Measurements from ENCODE around the gene MGAT3.

MGAT3 gene

DNA sequence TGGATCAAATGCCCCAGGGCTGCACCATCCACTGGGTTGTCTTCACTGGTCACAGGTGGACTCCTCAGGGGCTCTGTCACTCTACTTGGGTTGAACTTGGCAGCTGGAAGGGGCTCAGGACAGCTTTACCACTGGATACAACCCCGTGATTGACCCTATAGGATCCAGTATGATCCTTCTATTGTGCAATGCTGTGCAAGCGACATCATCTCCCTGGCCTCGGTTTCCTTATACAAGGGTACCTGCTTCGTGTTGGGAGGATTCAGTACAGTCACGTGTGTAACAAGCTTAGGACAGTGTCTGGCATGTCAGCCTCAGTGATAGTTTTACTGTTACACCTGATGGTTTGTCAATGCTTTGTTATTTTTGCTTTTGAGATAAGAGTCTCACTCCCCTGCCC, 24.8 kb downstream of the MGAT3 start:
- H3K36me3 ChIP-seq (ENCODE audit: control insufficient read depth, insufficient read depth, low read length), result no peaks in the 10 kb centered on the region
- H3K4me3 ChIP-seq (ENCODE audit: low read length), result no peak overlapping the region
- no peak overlapping the region for H3K27ac ChIP-seq (ENCODE audit: low read depth, low read length)
- H3K9ac ChIP-seq (ENCODE audit: low read length), result no peak overlapping the region
- no peaks in the 10 kb centered on the region for H3K27me3 ChIP-seq (ENCODE audit: control insufficient read depth, insufficient read depth, low read length)
- H3K4me1 ChIP-seq (ENCODE audit: control insufficient read depth, insufficient read depth, low read length), result no peaks in the 10 kb centered on the region

GRCh38 chr22:39482768-39483167, 26.0 kb downstream of the MGAT3 start:
- Histone ChIP-seq H3K9ac (ENCODE audit: low read length) (no peak overlapping the region), H3K27ac (ENCODE audit: low read depth, low read length) (no peak overlapping the region)

GRCh38 chr22:39486951-39487825, 30.4 kb downstream of the MGAT3 start:
- H3K27ac ChIP-seq (ENCODE audit: low read depth, low read length), result no peak overlapping the region
- H3K4me1 ChIP-seq (ENCODE audit: control insufficient read depth, insufficient read depth, low read length), result no peaks in the 10 kb centered on the region
- H3K4me3 ChIP-seq (ENCODE audit: low read length), result no peak overlapping the region
- no peak overlapping the region for H3K9ac ChIP-seq (ENCODE audit: low read length)
- no peaks in the 10 kb centered on the region for H3K36me3 ChIP-seq (ENCODE audit: control insufficient read depth, insufficient read depth, low read length)
- no peaks in the 10 kb centered on the region for H3K27me3 ChIP-seq (ENCODE audit: control insufficient read depth, insufficient read depth, low read length)

More at GRCh38 chr22:39482768-39483167, 26.0 kb downstream of the MGAT3 start:
- no peaks in the 10 kb centered on the region for H3K4me1 ChIP-seq (ENCODE audit: control insufficient read depth, insufficient read depth, low read length)
- H3K27me3 ChIP-seq (ENCODE audit: control insufficient read depth, insufficient read depth, low read length), result no peaks in the 10 kb centered on the region
- H3K4me3 ChIP-seq (ENCODE audit: low read length), result no peak overlapping the region
- H3K36me3 ChIP-seq (ENCODE audit: control insufficient read depth, insufficient read depth, low read length), result no peaks in the 10 kb centered on the region

GRCh38 chr22:39487826-39488520, 31.2 kb downstream of the MGAT3 start:
- Histone ChIP-seq H3K27ac (ENCODE audit: low read depth, low read length) (no peak overlapping the region), H3K4me1 (ENCODE audit: control insufficient read depth, insufficient read depth, low read length) (no peaks in the 10 kb centered on the region), H3K27me3 (ENCODE audit: control insufficient read depth, insufficient read depth, low read length) (no peaks in the 10 kb centered on the region), H3K4me3 (ENCODE audit: low read length) (no peak overlapping the region), H3K9ac (ENCODE audit: low read length) (no peak overlapping the region), H3K36me3 (ENCODE audit: control insufficient read depth, insufficient read depth, low read length) (no peaks in the 10 kb centered on the region)

DNA sequence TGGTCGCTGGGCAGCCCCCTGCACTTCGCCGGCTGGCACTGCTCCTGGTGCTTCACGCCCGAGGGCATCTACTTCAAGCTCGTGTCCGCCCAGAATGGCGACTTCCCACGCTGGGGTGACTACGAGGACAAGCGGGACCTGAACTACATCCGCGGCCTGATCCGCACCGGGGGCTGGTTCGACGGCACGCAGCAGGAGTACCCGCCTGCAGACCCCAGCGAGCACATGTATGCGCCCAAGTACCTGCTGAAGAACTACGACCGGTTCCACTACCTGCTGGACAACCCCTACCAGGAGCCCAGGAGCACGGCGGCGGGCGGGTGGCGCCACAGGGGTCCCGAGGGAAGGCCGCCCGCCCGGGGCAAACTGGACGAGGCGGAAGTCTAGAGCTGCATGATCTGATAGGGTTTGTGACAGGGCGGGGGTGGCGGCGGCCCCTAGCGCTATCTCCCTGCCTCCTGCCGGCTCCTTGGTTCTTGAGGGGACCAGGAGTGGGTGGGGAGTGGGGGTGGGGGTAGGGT, 31.8 kb downstream of the MGAT3 start:
- H3K9ac ChIP-seq (ENCODE audit: low read length), result no peak overlapping the region
- H3K36me3 ChIP-seq (ENCODE audit: control insufficient read depth, insufficient read depth, low read length), result no peaks in the 10 kb centered on the region
- H3K27me3 ChIP-seq (ENCODE audit: control insufficient read depth, insufficient read depth, low read length), result no peaks in the 10 kb centered on the region
- no peaks in the 10 kb centered on the region for H3K4me1 ChIP-seq (ENCODE audit: control insufficient read depth, insufficient read depth, low read length)
- no peak overlapping the region for H3K27ac ChIP-seq (ENCODE audit: low read depth, low read length)
- H3K4me3 ChIP-seq (ENCODE audit: low read length), result no peak overlapping the region

GRCh38 chr22:39489094-39490068, 32.6 kb downstream of the MGAT3 start:
- H3K4me1 ChIP-seq (ENCODE audit: control insufficient read depth, insufficient read depth, low read length), result no peaks in the 10 kb centered on the region
- no peak overlapping the region for H3K27ac ChIP-seq (ENCODE audit: low read depth, low read length)
- H3K27me3 ChIP-seq (ENCODE audit: control insufficient read depth, insufficient read depth, low read length), result no peaks in the 10 kb centered on the region
- no peak overlapping the region for H3K9ac ChIP-seq (ENCODE audit: low read length)
- no peaks in the 10 kb centered on the region for H3K36me3 ChIP-seq (ENCODE audit: control insufficient read depth, insufficient read depth, low read length)
- no peak overlapping the region for H3K4me3 ChIP-seq (ENCODE audit: low read length)

- H3K9ac ChIP-seq (ENCODE audit: low read length), result no peak overlapping the region
- no peaks in the 10 kb centered on the region for H3K36me3 ChIP-seq (ENCODE audit: control insufficient read depth, insufficient read depth, low read length)
- H3K4me1 ChIP-seq (ENCODE audit: control insufficient read depth, insufficient read depth, low read length), result no peaks in the 10 kb centered on the region
- no peak overlapping the region for H3K27ac ChIP-seq (ENCODE audit: low read depth, low read length)
- no peak overlapping the region for H3K4me3 ChIP-seq (ENCODE audit: low read length)
- no peaks in the 10 kb centered on the region for H3K27me3 ChIP-seq (ENCODE audit: control insufficient read depth, insufficient read depth, low read length)
Observed at GRCh38 chr22:39490135-39490798, 33.5 kb downstream of the MGAT3 start.

DNA sequence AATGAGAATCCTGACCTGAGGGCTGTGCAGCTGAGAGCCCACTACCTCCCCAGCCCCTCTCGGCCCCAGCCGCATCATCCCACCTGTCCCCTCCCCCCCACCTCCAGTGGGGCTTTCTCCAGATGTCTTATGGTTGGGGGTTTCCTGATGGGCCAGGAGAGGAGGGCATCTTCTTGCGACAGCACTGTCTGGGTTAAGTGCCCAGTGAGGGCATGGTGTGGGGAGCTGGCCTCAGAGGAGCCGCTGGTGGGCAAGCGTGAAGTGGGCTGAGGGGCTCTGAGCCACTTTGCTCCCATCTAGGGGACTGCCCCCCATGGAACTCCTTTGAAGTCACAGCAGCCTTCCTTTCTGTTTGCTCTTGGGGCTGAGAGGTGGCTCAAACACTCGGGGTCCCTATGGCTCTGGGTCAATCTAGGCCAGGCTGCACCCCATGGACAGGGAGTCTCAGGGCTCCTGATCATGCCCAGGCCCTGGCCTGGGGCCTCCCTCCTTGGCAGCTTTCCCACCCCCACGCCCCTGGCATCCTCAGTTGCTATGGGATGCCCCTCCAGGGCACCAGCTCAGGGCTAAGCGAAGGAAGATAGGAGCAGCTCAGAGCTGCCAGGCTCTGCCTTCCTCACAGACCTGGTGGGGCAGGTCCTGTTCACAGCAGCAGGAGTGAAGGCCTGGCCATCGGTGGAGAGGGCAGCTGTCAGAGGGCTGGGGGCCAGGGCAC, 34.3 kb downstream of the MGAT3 start:
- no peaks in the 10 kb centered on the region for H3K27me3 ChIP-seq (ENCODE audit: control insufficient read depth, insufficient read depth, low read length)
- H3K4me1 ChIP-seq (ENCODE audit: control insufficient read depth, insufficient read depth, low read length), result no peaks in the 10 kb centered on the region
- H3K4me3 ChIP-seq (ENCODE audit: low read length), result no peak overlapping the region
- H3K27ac ChIP-seq (ENCODE audit: low read depth, low read length), result no peak overlapping the region
- H3K36me3 ChIP-seq (ENCODE audit: control insufficient read depth, insufficient read depth, low read length), result no peaks in the 10 kb centered on the region
- H3K9ac ChIP-seq (ENCODE audit: low read length), result no peak overlapping the region

DNA sequence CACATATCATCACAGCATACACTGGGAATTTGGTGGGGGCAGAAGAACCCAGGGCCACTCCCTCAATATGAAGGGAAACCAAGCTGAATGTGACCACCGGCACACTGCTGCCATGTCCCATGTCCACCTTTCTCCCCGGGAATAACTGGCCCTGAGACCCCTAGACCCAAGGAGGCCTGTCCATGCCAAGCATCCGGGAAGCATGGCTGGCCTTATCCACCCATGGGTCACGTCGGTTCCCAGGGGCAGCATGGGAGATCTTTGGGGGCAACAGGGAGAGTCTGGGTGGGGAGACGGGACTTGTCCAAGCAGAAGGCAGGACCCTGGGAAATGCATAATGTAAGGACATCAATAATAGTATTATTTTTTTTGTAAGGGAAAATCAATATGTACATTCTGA, 34.9 kb downstream of the MGAT3 start:
- Histone ChIP-seq H3K4me3 (ENCODE audit: low read length) (no peak overlapping the region), H3K27me3 (ENCODE audit: control insufficient read depth, insufficient read depth, low read length) (no peaks in the 10 kb centered on the region), H3K9ac (ENCODE audit: low read length) (no peak overlapping the region), H3K27ac (ENCODE audit: low read depth, low read length) (no peak overlapping the region), H3K36me3 (ENCODE audit: control insufficient read depth, insufficient read depth, low read length) (no peaks in the 10 kb centered on the region), H3K4me1 (ENCODE audit: control insufficient read depth, insufficient read depth, low read length) (no peaks in the 10 kb centered on the region)

- Histone ChIP-seq H3K4me3 (ENCODE audit: low read length) (no peak overlapping the region), H3K27ac (ENCODE audit: low read depth, low read length) (no peak overlapping the region), H3K4me1 (ENCODE audit: control insufficient read depth, insufficient read depth, low read length) (no peaks in the 10 kb centered on the region), H3K27me3 (ENCODE audit: control insufficient read depth, insufficient read depth, low read length) (no peaks in the 10 kb centered on the region), H3K9ac (ENCODE audit: low read length) (no peak overlapping the region), H3K36me3 (ENCODE audit: control insufficient read depth, insufficient read depth, low read length) (no peaks in the 10 kb centered on the region)
Observed at GRCh38 chr22:39492186-39492585, 35.4 kb downstream of the MGAT3 start.

DNA sequence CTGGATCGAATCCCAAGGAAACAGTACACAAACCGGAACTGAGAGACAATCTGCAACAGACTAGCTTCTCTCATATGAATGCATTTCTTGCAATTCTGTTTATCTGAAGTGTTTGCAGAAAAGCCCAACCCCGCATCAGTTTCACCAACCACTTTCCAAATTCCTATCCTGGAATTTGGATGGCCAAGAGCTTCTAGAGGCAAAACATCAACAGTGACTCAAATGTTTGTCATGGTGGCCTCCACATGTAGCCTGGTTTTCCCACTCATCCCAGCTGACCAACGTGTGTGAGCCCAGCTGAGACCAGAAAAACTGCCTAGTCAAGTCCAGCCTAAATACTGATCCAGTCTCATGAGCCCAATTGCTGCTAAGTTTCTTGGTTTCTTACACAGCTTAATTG, 36.9 kb downstream of the MGAT3 start:
- Histone ChIP-seq H3K27ac (ENCODE audit: low read depth, low read length) (no peak overlapping the region), H3K9ac (ENCODE audit: low read length) (no peak overlapping the region), H3K36me3 (ENCODE audit: control insufficient read depth, insufficient read depth, low read length) (no peaks in the 10 kb centered on the region), H3K4me1 (ENCODE audit: control insufficient read depth, insufficient read depth, low read length) (no peaks in the 10 kb centered on the region), H3K27me3 (ENCODE audit: control insufficient read depth, insufficient read depth, low read length) (no peaks in the 10 kb centered on the region), H3K4me3 (ENCODE audit: low read length) (no peak overlapping the region)
